ENCODE measurements around the gene RGS19. TPM values are rescaled to one million over a fixed set of nuclear protein-coding genes. Genes with fewer than 3 reads are reported as not detected.
A peak's percentile ranks its signal among the peaks of the same experiment; 100 is the strongest.
"Not testable (repeated sequence)": the region's sequence is repeated elsewhere in the genome, so short reads cannot be mapped to it uniquely, and the experiment has no call there.

The RGS19 gene
- total RNA-seq, 1 experiment from 2014 or later = 32.0 TPM

- CTCF ChIA-PET = no interaction called here
- Histone ChIP-seq H3K4me3 (ENCODE audit: low read depth in 2 of 2, low read length in 2 of 2) (no peak overlapping the region), H3K27me3 (ENCODE audit: control insufficient read depth, insufficient read depth, low read length) (no peaks in the 10 kb centered on the region), H3K9me3 (ENCODE audit: control insufficient read depth, insufficient read depth, low read depth, low read length) (no peaks in the 10 kb centered on the region), H3K27ac (ENCODE audit: low read length) (no peak overlapping the region), H3K4me1 (ENCODE audit: control insufficient read depth, insufficient read depth, low read length) (no peaks in the 10 kb centered on the region), H3K36me3 (ENCODE audit: control insufficient read depth, insufficient read depth, low read length) (no peaks in the 10 kb centered on the region)
- TF ChIP-seq, protein P1, sequence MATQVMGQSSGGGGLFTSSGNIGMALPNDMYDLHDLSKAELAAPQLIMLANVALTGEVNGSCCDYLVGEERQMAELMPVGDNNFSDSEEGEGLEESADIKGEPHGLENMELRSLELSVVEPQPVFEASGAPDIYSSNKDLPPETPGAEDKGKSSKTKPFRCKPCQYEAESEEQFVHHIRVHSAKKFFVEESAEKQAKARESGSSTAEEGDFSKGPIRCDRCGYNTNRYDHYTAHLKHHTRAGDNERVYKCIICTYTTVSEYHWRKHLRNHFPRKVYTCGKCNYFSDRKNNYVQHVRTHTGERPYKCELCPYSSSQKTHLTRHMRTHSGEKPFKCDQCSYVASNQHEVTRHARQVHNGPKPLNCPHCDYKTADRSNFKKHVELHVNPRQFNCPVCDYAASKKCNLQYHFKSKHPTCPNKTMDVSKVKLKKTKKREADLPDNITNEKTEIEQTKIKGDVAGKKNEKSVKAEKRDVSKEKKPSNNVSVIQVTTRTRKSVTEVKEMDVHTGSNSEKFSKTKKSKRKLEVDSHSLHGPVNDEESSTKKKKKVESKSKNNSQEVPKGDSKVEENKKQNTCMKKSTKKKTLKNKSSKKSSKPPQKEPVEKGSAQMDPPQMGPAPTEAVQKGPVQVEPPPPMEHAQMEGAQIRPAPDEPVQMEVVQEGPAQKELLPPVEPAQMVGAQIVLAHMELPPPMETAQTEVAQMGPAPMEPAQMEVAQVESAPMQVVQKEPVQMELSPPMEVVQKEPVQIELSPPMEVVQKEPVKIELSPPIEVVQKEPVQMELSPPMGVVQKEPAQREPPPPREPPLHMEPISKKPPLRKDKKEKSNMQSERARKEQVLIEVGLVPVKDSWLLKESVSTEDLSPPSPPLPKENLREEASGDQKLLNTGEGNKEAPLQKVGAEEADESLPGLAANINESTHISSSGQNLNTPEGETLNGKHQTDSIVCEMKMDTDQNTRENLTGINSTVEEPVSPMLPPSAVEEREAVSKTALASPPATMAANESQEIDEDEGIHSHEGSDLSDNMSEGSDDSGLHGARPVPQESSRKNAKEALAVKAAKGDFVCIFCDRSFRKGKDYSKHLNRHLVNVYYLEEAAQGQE (IDR thresholded peaks at IDR 0.05; ENCODE audit: insufficient read depth in 1 of 2, low read depth in 2 of 2, low read length in 1 of 2) = no peak
- no peak for TF ChIP-seq TCF7L2 (IDR thresholded peaks at IDR 0.05; ENCODE audit: low read depth, low read length)
- TF ChIP-seq POLR2AphosphoS5 (IDR thresholded peaks at IDR 0.05; ENCODE audit: low read depth, low read length) = no peak
- TF ChIP-seq SIN3A (IDR thresholded peaks at IDR 0.05; ENCODE audit: borderline replicate concordance, insufficient read depth, low read depth, low read length) = no peak
- no peak for TF ChIP-seq CTCF (IDR thresholded peaks at IDR 0.05)
- no peak for ATAC-seq
- DNase-seq (ENCODE audit: low read depth, low spot score) = no peak
- POLR2A ChIA-PET = interaction anchor here (0.7 kb wide), 1 partner anchor 10 kb away, joined by 3 read pairs; no protein-coding TSS in a partner anchor
- no TSS peak for BruUV-seq (replicated peaks)
- in situ Hi-C loops (cut with HindIII; ENCODE audit: low pct_unique_long_range_greater_than_20kb, low sequenced_read_pairs) (no loop called here), intact Hi-C loops (cut with micrococcal nuclease; ENCODE audit: unreplicated experiment) (no loop called here)
Observed at GRCh38 chr20:64091340-64091739, 12.0 kb upstream of the RGS19 start.

DNA sequence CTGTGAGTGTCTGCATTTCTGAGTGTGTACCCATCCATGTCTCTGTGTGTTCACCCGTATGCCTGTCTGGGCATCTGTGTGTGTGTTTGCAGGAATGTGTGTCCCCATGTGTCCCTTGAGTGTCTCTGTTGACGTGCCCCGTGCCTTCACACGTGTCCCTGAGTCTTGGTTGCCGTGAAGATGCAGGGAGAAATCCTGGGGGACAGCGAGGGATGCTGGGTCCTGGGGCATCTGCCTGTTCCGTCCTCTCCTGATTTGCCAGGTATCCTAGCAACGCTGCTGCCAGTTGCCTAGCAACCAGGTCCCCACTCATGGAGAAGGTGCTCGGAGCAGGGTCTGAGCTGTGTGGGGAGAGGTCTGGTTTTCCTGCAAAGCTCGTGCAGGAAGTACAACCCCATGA lies 10.8 kb upstream of the RGS19 start:
- Histone ChIP-seq H3K27ac (ENCODE audit: low read length) (no peak overlapping the region), H3K27me3 (ENCODE audit: control insufficient read depth, insufficient read depth, low read length) (no peaks in the 10 kb centered on the region), H3K9me3 (ENCODE audit: control insufficient read depth, insufficient read depth, low read depth, low read length) (no peaks in the 10 kb centered on the region), H3K4me1 (ENCODE audit: control insufficient read depth, insufficient read depth, low read length) (no peaks in the 10 kb centered on the region), H3K4me3 (ENCODE audit: low read depth in 2 of 2, low read length in 2 of 2) (no peak overlapping the region), H3K36me3 (ENCODE audit: control insufficient read depth, insufficient read depth, low read length) (no peaks in the 10 kb centered on the region)
- POLR2A ChIA-PET = no interaction called here
- in situ Hi-C loops (cut with HindIII; ENCODE audit: low pct_unique_long_range_greater_than_20kb, low sequenced_read_pairs) = no loop called here
- 0 out of 2 replicates have a peak, but pooled peaks have one; percentile 5 for ATAC-seq
- DNase-seq (ENCODE audit: low read depth, low spot score) = no peak
- intact Hi-C loops (cut with micrococcal nuclease; ENCODE audit: unreplicated experiment) = no loop called here
- BruUV-seq (replicated peaks) = no TSS peak
- TF ChIP-seq, protein P1 (IDR thresholded peaks at IDR 0.05; ENCODE audit: insufficient read depth in 1 of 2, low read depth in 2 of 2, low read length in 1 of 2) = no peak
- TF ChIP-seq TCF7L2 (IDR thresholded peaks at IDR 0.05; ENCODE audit: low read depth, low read length) = no peak
- no peak for TF ChIP-seq POLR2AphosphoS5 (IDR thresholded peaks at IDR 0.05; ENCODE audit: low read depth, low read length)
- no peak for TF ChIP-seq CTCF (IDR thresholded peaks at IDR 0.05)
- no peak for TF ChIP-seq SIN3A (IDR thresholded peaks at IDR 0.05; ENCODE audit: borderline replicate concordance, insufficient read depth, low read depth, low read length)
- CTCF ChIA-PET = no interaction called here

DNA sequence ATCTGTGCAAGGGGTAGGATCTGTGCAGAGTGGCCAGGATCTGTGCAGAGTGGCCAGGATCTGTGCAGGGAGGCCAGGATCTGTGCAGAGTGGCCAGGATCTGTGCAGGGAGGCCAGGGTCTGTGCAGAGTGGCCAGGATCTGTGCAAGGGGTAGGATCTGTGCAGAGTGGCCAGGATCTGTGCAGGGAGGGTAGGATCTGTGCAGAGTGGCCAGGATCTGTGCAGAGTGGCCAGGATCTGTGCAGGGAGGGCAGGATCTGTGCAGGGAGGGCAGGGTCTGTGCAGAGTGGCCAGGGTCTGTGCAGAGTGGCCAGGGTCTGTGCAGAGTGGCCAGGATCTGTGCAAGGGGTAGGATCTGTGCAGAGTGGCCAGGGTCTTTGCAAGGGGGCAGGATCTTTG lies 9.3 kb upstream of the RGS19 start:
- BruUV-seq (replicated peaks); H3K27ac ChIP-seq (ENCODE audit: low read length); in situ Hi-C loops (cut with HindIII; ENCODE audit: low pct_unique_long_range_greater_than_20kb, low sequenced_read_pairs); ATAC-seq; H3K9me3 ChIP-seq (ENCODE audit: control insufficient read depth, insufficient read depth, low read depth, low read length); DNase-seq (ENCODE audit: low read depth, low spot score); H3K27me3 ChIP-seq (ENCODE audit: control insufficient read depth, insufficient read depth, low read length); CTCF ChIA-PET; H3K4me1 ChIP-seq (ENCODE audit: control insufficient read depth, insufficient read depth, low read length); H3K4me3 ChIP-seq (ENCODE audit: low read depth in 2 of 2, low read length in 2 of 2); intact Hi-C loops (cut with micrococcal nuclease; ENCODE audit: unreplicated experiment); POLR2A ChIA-PET; H3K36me3 ChIP-seq (ENCODE audit: control insufficient read depth, insufficient read depth, low read length): not testable (repeated sequence)

Measured in Panc1 (cell line).